Measurements from ENCODE around the gene SMAD2. TPM values are rescaled to one million over a fixed set of nuclear protein-coding genes. Genes with fewer than 3 reads are reported as not detected.

SMAD2 gene
- total RNA-seq, 1 experiment from 2014 or later = 121 TPM

DNA sequence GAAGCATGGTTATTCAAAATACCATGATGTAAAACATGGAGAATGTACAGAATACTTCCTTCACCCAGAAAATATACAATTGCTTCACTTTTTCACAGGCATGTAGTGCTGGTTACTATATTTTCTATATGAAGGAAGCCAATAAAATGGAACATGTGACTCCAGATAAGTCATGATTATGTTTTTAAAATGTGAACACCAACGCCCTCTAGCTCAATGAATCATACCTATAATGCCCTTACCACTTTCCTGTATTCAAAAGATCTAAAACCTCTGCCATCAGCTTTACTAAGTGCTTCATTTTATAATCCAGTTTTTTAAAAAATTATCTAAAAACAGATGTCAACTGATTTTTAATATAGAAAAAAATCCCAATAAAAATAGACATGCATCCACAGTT is 59.9 kb downstream of the SMAD2 start:
- Histone ChIP-seq H2BK20ac (ENCODE audit: low read depth, low read length, poor library complexity, severe bottlenecking) (no peak overlapping the region), H4K8ac (replicated peaks; ENCODE audit: insufficient read length, low read depth, low read length) (no peak overlapping the region), H3K9ac (ENCODE audit: extremely low read depth, insufficient read length, low read length) (no peak overlapping the region), H2BK15ac (ENCODE audit: low read depth, low read length) (no peak overlapping the region), H3K4me1 (ENCODE audit: insufficient read depth, low read length) (no peaks in the 10 kb centered on the region), H3K14ac (ENCODE audit: insufficient read depth, low read length) (no peak overlapping the region), H2AK5ac (ENCODE audit: insufficient read length, low read length) (no peak overlapping the region), H4K20me1 (ENCODE audit: control insufficient read depth, insufficient read depth, insufficient read length) (no peaks in the 10 kb centered on the region), H3T11ph (ENCODE audit: low read length) (no peak overlapping the region), H2BK5ac (ENCODE audit: insufficient read length, low read length) (no peak overlapping the region), H3K56ac (ENCODE audit: insufficient read length, low read depth, low read length) (no peak overlapping the region), H3K4ac (ENCODE audit: low read depth, low read length) (no peak overlapping the region), H4K91ac (ENCODE audit: insufficient read length, low read depth, low read length) (no peak overlapping the region), H2AFZ (ENCODE audit: low read length) (no peak overlapping the region), H3K23ac (ENCODE audit: insufficient read length, low read depth, low read length) (no peak overlapping the region), H2BK120ac (ENCODE audit: low read depth, low read length, poor library complexity, severe bottlenecking) (no peak overlapping the region), H3K27me3 (ENCODE audit: insufficient read depth, low read length) (no peaks in the 10 kb centered on the region), H3K9me3 (ENCODE audit: control insufficient read depth, low read depth, low read length) (no peaks in the 10 kb centered on the region), H4K5ac (ENCODE audit: insufficient read length, low read depth, low read length) (no peak overlapping the region), H3K18ac (ENCODE audit: insufficient read length, low read depth, low read length) (no peak overlapping the region), H3K4me2 (ENCODE audit: insufficient read depth, insufficient read length, low read length) (no peak overlapping the region), H3K79me1 (ENCODE audit: insufficient read depth, low read depth, low read length, poor library complexity, severe bottlenecking) (peaks cover 6% of the 10 kb centered on the region), H3K79me2 (ENCODE audit: insufficient read depth, low read length) (peaks cover 10% of the 10 kb centered on the region; the same call in 1 of the 2 replicates), H2BK12ac (ENCODE audit: insufficient read length, low read depth, low read length) (no peak overlapping the region), H3K27ac (ENCODE audit: insufficient read length, low read depth, low read length) (no peak overlapping the region), H3K23me2 (ENCODE audit: insufficient read length, low read depth, low read length, poor library complexity, severe bottlenecking) (no peaks in the 10 kb centered on the region)
- Mint-ChIP-seq H3K27me3 (ENCODE audit: low read depth) (no peaks in the 10 kb centered on the region), H3K27ac (no peak overlapping the region), H3K4me1 (peaks cover 19 to 23% of the 10 kb centered on the region in 2 experiments), H3K9me3 (no peaks in the 10 kb centered on the region), H3K4me3 (no peak overlapping the region), H3K36me3 (ENCODE audit: insufficient read depth in 1 of 3, low read depth in 3 of 3) (peaks cover 12 to 31% (median 23%) of the 10 kb centered on the region in 3 experiments; a peak in 6 of 7 replicates)
- WGBS (ENCODE audit: extremely low coverage, insufficient read length, low lambda C conversion rate) = no CpG with 5 or more reads among the region's 1 CpG
- TF ChIP-seq, protein P1, sequence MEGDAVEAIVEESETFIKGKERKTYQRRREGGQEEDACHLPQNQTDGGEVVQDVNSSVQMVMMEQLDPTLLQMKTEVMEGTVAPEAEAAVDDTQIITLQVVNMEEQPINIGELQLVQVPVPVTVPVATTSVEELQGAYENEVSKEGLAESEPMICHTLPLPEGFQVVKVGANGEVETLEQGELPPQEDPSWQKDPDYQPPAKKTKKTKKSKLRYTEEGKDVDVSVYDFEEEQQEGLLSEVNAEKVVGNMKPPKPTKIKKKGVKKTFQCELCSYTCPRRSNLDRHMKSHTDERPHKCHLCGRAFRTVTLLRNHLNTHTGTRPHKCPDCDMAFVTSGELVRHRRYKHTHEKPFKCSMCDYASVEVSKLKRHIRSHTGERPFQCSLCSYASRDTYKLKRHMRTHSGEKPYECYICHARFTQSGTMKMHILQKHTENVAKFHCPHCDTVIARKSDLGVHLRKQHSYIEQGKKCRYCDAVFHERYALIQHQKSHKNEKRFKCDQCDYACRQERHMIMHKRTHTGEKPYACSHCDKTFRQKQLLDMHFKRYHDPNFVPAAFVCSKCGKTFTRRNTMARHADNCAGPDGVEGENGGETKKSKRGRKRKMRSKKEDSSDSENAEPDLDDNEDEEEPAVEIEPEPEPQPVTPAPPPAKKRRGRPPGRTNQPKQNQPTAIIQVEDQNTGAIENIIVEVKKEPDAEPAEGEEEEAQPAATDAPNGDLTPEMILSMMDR (conservative IDR thresholded peaks at IDR 0.05) = no peak
- no peak for DNase-seq

All from H9 (cell line).